ENCODE results near the gene PIGN.

The PIGN gene, protein sequence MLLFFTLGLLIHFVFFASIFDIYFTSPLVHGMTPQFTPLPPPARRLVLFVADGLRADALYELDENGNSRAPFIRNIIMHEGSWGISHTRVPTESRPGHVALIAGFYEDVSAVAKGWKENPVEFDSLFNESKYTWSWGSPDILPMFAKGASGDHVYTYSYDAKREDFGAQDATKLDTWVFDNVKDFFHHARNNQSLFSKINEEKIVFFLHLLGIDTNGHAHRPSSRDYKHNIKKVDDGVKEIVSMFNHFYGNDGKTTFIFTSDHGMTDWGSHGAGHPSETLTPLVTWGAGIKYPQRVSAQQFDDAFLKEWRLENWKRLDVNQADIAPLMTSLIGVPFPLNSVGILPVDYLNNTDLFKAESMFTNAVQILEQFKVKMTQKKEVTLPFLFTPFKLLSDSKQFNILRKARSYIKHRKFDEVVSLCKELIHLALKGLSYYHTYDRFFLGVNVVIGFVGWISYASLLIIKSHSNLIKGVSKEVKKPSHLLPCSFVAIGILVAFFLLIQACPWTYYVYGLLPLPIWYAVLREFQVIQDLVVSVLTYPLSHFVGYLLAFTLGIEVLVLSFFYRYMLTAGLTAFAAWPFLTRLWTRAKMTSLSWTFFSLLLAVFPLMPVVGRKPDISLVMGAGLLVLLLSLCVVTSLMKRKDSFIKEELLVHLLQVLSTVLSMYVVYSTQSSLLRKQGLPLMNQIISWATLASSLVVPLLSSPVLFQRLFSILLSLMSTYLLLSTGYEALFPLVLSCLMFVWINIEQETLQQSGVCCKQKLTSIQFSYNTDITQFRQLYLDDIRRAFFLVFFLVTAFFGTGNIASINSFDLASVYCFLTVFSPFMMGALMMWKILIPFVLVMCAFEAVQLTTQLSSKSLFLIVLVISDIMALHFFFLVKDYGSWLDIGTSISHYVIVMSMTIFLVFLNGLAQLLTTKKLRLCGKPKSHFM

DNA sequence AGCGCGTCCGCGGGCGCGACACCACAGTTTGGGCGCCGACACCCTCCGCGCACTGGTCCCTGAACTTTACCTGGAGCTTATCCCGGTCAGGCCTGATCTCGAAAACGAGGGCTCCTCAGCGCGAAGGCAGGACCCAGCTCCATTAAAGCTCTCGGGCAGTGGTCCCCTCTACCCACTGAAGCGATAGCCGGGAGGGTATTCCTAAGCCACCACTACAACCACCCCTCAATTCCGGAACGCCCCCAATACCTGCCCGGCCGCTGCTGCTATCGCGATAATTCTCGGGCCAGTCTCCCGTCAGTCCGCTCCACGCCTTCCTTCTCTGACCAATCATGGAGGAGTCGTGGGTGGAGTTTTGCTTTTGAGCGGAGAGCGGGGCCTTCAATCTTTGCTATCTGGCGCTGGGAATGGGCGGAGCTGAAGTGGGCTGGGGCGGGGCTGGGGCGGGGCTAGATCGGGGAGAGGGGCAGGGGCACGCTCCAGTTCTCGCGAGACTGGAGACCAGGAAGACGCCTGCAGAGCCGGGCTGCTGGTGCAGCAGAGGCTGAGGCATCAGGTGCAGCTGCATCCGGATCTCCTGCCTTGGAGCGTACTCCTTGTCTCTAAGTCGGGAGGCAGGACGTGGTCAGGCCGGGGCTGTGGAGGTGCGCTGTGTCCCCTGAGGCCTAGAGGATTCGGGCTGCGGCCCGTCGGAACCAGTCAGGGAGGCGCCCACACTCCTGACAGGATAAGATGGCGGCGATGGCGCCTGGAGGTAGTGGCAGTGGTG is at the start of gene PIGN, which contains the start of gene RELCH:
Gene PIGN (minus strand): TSS at position 283 of the 769 bp plus-strand sequence. CDS start 25,703 bp downstream, outside the sequence.
Gene RELCH (plus strand): TSS at position 482 of the 769 bp plus-strand sequence. CDS start 251 bp downstream, at position 733.
- peak; percentile 99 for DNase-seq (ENCODE audit: low spot score)

GRCh38 chr18:62236252-62236651 is 49.4 kb upstream of the PIGN start:
- DNase-seq (ENCODE audit: low spot score): no peak

DNA sequence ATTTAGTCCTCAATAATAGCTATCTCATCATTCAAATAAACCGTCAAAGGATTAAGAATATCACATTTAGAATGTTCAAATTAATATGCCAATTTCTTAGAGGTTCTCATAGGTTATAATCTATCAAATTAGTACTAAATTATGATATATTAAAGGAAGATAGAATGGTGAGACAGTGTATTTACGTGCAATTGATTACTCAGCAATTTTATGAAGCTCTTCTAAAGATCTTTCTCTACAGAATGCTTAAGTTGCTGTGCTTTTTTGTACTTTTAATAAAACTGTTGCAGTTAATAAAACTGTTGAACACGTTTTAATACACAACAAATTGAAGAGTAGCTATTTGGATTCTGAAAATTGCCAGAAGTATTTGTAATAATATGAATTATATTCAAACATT is 39.2 kb upstream of the PIGN start:
- no peak for DNase-seq (ENCODE audit: low spot score)

- DNase-seq (ENCODE audit: low spot score): no peak
These were observed 37.4 kb upstream of the PIGN start for GRCh38 chr18:62224229-62224628.

GRCh38 chr18:62214790-62215189 is 27.9 kb upstream of the PIGN start:
- no peak for DNase-seq (ENCODE audit: low spot score)

DNA sequence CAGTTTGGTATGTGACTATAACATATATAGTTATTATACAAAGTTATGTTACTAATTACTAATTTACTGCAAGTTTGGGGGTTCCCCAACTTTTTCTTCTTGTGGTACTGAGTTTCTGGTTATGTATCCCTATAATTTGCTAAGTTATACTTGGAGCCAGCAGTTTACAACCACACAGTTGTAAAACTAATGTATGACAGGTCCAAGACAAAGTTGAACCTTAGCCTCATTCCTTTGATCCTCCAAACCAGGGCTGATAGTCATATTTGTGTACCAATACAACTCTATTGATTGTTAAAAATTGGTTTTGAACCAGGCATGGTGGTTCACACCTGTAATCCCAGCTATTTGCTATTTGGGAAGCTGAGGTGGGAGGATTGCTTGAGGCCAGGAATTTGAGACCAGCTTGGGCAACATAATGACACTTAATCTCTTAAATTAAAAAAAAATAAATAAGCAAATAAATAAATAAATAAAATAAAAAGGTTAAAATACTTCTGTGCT is 24.5 kb upstream of the PIGN start:
- no peak for DNase-seq (ENCODE audit: low spot score)

- no peak for DNase-seq (ENCODE audit: low spot score)
These were observed 23.3 kb upstream of the PIGN start for GRCh38 chr18:62210138-62210537.

DNA sequence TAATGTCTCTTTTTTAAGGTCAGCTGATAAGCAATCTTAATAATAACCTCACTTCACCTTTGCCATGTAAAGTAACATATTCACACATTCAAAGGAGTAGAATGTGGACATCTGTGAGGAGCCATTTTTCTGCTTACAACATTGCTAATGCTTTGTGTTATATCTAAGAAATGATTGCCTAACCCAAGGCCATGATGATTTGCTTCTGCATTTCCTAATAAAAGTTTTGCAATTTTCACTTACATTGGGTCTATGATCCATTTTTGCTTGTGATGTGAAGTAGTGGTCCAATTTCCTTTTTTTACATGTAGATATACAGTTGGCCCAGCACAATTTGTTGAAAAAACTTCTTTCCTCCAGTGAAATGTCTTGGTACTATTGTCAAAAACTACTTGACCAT is 22.2 kb upstream of the PIGN start:
- no peak for DNase-seq (ENCODE audit: low spot score)

DNA sequence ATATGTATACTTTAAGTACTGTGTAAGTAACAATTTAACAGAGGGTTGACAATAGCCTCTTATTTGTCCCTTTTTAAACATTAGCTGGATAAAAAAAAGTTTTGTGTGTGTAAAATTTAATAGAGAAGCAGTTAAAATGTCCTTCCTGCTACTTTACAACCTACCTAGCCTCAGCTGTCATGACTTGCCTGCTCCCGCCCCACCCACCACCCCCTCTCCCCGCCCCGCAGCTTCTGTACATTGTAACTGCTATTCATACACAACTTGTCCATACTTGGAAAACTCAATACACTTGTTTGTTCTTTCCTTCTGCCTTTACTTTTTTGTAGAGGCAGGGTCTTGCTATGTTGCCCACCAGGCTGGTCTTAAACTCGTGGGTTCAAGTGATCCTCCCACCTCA is 19.7 kb upstream of the PIGN start:
- no peak for DNase-seq (ENCODE audit: low spot score)

DNA sequence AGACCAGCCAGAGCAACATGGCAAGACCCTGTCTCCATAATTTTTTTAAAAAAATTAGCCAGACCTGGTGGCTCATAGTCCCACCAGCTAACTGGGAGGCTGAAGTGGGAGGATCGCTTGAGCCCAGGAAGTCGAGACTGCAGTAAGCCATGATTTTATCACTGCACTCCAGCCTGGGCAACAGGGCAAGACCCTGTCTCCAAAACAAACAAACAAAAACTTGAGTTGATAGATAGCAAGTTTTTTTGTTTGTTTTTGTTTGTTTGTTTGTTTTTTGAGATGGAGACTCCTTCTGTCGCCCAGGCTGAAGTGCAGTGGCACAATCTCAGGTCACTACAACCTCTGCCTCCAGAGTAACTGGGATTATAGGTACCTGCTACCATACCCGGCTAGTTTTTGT is 19.0 kb upstream of the PIGN start:
- DNase-seq (ENCODE audit: low spot score): no peak

- no peak for DNase-seq (ENCODE audit: low spot score)
These were observed 15.0 kb upstream of the PIGN start for GRCh38 chr18:62201870-62202269.

DNA sequence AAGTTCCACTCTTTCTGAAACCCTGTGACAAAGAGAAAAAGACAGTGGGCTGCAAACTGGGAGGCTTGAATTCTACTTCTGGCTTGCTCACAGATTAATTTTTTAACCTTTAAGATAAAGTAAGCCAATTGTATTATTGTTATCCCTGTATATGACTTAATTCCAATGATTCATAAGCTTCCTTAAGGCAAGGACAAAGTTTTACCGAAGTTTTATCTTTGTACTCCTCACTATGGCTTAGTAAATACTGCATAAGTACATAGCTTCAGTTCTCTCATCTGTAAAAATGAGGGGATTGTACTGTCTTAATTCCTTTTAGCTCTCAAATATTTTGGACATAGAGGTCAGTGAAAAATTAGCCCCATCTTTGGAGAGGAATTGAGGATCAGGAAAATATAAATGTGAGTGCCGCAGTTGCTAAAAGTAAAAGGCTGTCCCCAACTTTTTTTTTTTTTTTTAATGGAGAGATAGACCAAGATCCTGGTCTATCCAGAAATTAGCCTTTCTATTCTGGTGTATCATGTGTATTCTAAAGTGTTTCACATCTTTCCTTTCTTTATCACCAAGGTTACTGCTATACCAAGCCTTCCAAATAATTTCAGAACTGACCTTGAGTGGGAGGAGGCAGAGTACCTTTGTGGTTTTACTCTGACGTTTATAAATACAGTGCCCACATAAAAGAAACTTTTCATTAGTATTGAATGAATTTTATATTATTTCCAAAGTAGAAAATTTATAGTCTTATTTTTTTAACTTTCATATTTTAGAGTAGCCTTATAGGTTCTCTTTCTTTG is 13.5 kb upstream of the PIGN start:
- no peak for DNase-seq (ENCODE audit: low spot score)

DNA sequence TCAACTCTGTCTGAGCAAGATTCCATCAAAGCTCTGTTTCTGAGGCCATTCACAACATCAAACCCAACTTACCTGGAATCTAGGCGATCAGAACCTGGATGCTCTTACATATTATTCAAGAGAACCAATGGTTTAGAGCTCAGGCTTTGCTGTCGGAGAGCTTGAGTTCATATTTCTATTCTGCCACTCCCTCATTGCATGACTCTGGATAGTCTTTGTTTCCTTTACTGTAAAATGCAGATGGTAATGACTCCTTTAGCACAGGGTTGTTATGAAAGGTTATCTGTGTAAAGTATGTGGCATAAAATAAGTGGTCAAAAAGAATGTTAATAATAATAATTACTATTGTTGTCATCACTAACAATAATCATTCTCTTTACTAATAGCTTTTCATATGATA is 12.8 kb upstream of the PIGN start:
- DNase-seq (ENCODE audit: low spot score): no peak

- no peak for DNase-seq (ENCODE audit: low spot score)
These were observed 11.4 kb upstream of the PIGN start for GRCh38 chr18:62198259-62198658.

- no peak for DNase-seq (ENCODE audit: low spot score)
These were observed 10.1 kb upstream of the PIGN start for GRCh38 chr18:62196980-62197379.

DNA sequence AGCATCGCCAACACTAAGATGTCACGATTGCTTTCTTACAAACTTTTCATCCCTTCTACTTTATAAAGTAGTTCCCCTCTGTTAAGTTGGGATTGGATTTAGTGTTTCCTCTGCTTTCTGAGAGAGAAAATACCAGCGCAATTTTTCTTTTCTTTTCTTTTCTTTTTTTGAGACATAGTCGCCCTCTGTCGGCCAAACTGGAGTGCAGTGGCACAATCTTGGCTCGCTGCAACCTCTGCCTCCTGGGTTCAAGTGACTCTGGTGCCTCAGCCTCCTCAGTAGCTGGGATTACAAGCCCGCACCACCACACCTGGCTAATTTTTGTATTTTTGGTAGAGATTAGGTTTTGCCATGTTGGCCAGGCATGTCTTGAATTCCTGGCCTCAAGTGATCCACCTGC is 9.2 kb upstream of the PIGN start:
- DNase-seq (ENCODE audit: low spot score): no peak

DNA sequence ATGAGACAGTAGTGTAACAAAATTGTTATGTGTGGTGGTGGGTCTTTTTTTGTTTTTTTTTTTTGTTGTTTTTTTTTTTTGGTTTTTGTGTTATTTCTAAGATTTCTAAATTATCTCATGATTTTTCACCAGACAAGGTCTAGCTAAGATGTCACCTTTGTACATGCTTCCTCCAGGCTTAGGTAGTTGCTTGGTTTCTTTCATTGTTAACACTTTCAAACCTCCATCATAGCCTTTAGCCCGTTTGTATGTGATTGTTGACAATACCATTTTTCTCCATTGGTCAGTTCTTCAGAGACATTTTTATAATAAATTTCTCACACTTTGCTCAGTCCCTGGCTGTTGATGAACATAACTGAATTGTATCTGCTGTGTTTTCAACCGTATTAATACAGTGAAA is 2.4 kb upstream of the PIGN start:
- no peak for DNase-seq (ENCODE audit: low spot score)

- peak; percentile 32 for DNase-seq (ENCODE audit: low spot score)
These were observed 971 bp upstream of the PIGN start for GRCh38 chr18:62187543-62188510.

DNA sequence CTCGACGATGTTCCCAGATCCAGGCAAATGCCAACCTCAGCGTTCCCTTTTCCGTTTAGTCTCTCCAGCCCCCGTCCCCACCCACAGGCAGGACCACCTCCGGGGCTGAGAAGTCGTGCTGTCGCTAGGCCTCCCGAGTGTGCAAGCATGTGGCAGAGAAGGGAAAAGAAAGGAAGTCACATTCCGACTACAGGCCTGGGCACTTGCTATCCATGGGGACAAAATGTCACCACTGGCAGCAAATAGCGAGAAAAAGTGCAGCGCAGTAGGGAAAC is 420 bp downstream of the PIGN start:
- no peak for DNase-seq (ENCODE audit: low spot score)

GRCh38 chr18:62183578-62184195 is 3.2 kb downstream of the PIGN start:
- DNase-seq (ENCODE audit: low spot score): peak; percentile 70
